AG04450 (cell line): ENCODE results near the gene UFD1. TPM values are rescaled to one million over a fixed set of nuclear protein-coding genes. Genes with fewer than 3 reads are reported as not detected.

Experiments
- CTCF ChIA-PET: fragments of 300-600, 350-600 bp; formaldehyde crosslinking; extraction: SDS; loops from one replicate; lab custom pipeline; 2022; ENCODE audit warnings: antibody characterized with exemption, inconsistent platforms; lab: Charles Lee
- POLR2A ChIA-PET: fragments of 350-600 bp; formaldehyde crosslinking; extraction: SDS; loops from one replicate; lab custom pipeline; 2021; ENCODE audit warnings: antibody characterized with exemption, inconsistent platforms; lab: Yijun Ruan, JAX
- DNase-seq: peaks from one replicate; pipeline ENCODE4 v3.0.0-alpha.2; 2011; ENCODE audit warnings: low read depth, low spot score
- H3K27ac ChIP-seq: one replicate; pipeline ENCODE4 v1.5.1; 2012; ENCODE audit warnings: low read depth, low read length, control low read depth
- H3K27me3 ChIP-seq: one replicate; pipeline ENCODE4 v1.6.0; 2012; ENCODE audit warnings: low read length; ENCODE audit not compliant: control insufficient read depth, insufficient read depth
- H3K4me3 ChIP-seq: 2 replicates; pipeline ENCODE4 v1.5.1; 2011; ENCODE audit warnings: mild to moderate bottlenecking, low read depth, low read length, control low read depth
- H3K9me3 ChIP-seq: 2 replicates; pipeline ENCODE4 v1.5.1; 2012; ENCODE audit warnings: low read length; ENCODE audit not compliant: control insufficient read depth, insufficient read depth
- CTCF ChIP-seq: IDR thresholded peaks from 2 replicates; pipeline ENCODE4 v1.5.1; 2011; ENCODE audit warnings: low read depth, low read length, control low read depth, inconsistent platforms
- polyA plus RNA-seq: library from polyadenylated mRNA; depleted of rRNA; stranded (reverse); fragments of >200 nt; gene quantifications from 2 replicates; pipeline ENCODE4 v1.2.3, GENCODE V29; 2011

UFD1 gene
- polyA plus RNA-seq, 1 experiment: 87.3 TPM

- ChIA-PET POLR2A (no interaction called here), CTCF (no interaction called here)
- DNase-seq: no peak
- Histone ChIP-seq H3K4me3 (no peak overlapping the region), H3K27ac (no peak overlapping the region), H3K27me3 (peaks cover 26% of the 10 kb centered on the region), H3K9me3 (no peaks in the 10 kb centered on the region; the same call in 1 of the 2 replicates)
- no peak for TF ChIP-seq CTCF
Observed at GRCh38 chr22:19526076-19526701, 47.2 kb upstream of the UFD1 start.

- CTCF ChIA-PET: no interaction called here
- DNase-seq: no peak
- POLR2A ChIA-PET: no interaction called here
- Histone ChIP-seq H3K4me3 (no peak overlapping the region), H3K27ac (no peak overlapping the region), H3K27me3 (peaks cover 25% of the 10 kb centered on the region), H3K9me3 (no peaks in the 10 kb centered on the region; the same call in 1 of the 2 replicates)
- no peak for TF ChIP-seq CTCF
Observed at GRCh38 chr22:19525666-19526065, 46.7 kb upstream of the UFD1 start.

GRCh38 chr22:19525116-19525660, 46.2 kb upstream of the UFD1 start:
- ChIA-PET CTCF (no interaction called here), POLR2A (no interaction called here)
- Histone ChIP-seq H3K4me3 (no peak overlapping the region), H3K9me3 (no peaks in the 10 kb centered on the region; the same call in 1 of the 2 replicates), H3K27me3 (peaks cover 23% of the 10 kb centered on the region), H3K27ac (no peak overlapping the region)
- TF ChIP-seq CTCF: no peak
- no peak for DNase-seq

GRCh38 chr22:19524170-19525115, 45.5 kb upstream of the UFD1 start, which contains the start of gene CLDN5:
Gene CLDN5, minus strand, starts transcription at chr22:19524410. Its CDS starts 155 bp downstream, at chr22:19524255.
- no peak for TF ChIP-seq CTCF
- ChIA-PET CTCF (no interaction called here), POLR2A (no interaction called here)
- H3K27me3 ChIP-seq: peaks cover 23% of the 10 kb centered on the region
- peak within 1 kb of the TSS; percentile 42 for H3K4me3 ChIP-seq
- no peak for DNase-seq
- no peak within 1 kb of the TSS for H3K27ac ChIP-seq
- no peaks in the 10 kb centered on the region; the same call in 1 of the 2 replicates for H3K9me3 ChIP-seq
